Psoas muscle (tissue), 8 donors: ENCODE measurements around the gene RUFY3. TPM values are rescaled to one million over a fixed set of nuclear protein-coding genes. Genes with fewer than 3 reads are reported as not detected.
A peak's percentile ranks its signal among the peaks of the same experiment; 100 is the strongest.
"Not testable (repeated sequence)": the region's sequence is repeated elsewhere in the genome, so short reads cannot be mapped to it uniquely, and the experiment has no call there.

Experiments
- ATAC-seq, 4 donors: fragments of 200-7000 bp; cut with Tn5 transposase; one replicate each; pipeline ENCODE4 v1.9.1; 2020; ENCODE audit warnings: moderate library complexity in 3 of 4, mild to moderate bottlenecking in 2 of 4
- DNase-seq, 2 donors: peaks; one replicate each; pipeline ENCODE4 v3.0.0-alpha.2; 2020
- H3K27ac ChIP-seq: fragments of 200-600 bp; one replicate; pipeline ENCODE4 v1.8.0; 2022
- H3K27me3 ChIP-seq, 3 donors: fragments of 200-600 bp in 1 of 3; one replicate each; pipeline versions ENCODE4 v1.6.1 to v1.8.0; 2013 to 2022; ENCODE audit warnings: low read length in 2 of 3, mild to moderate bottlenecking in 2 of 3, moderate library complexity in 1 of 3; ENCODE audit not compliant: insufficient read depth in 3 of 3
- H3K36me3 ChIP-seq, 2 donors: fragments of 200-600 bp in 1 of 2; one replicate each; pipeline versions ENCODE4 v1.6.1 to v1.8.0; 2013 to 2022; ENCODE audit warnings: low read depth in 1 of 2, mild to moderate bottlenecking in 1 of 2, moderate library complexity in 1 of 2; ENCODE audit not compliant: insufficient read depth in 1 of 2
- H3K4me1 ChIP-seq: fragments of 200-600 bp; one replicate; pipeline ENCODE4 v1.8.0; 2022
- H3K4me3 ChIP-seq: fragments of 200-600 bp; one replicate; pipeline ENCODE4 v1.8.0; 2022; ENCODE audit warnings: mild to moderate bottlenecking
- H3K9me3 ChIP-seq: fragments of 200-600 bp; one replicate; pipeline ENCODE4 v1.8.0; 2022
- CTCF ChIP-seq: fragments of 200-600 bp; IDR thresholded peaks from one replicate; pipeline ENCODE4 v1.8.0; 2022; ENCODE audit warnings: antibody characterized with exemption
- WGBS, 3 donors: extraction: QIAGEN DNeasy Blood & Tissue Kit; methylation state at CpG; one replicate each; pipeline versions ENCODE4 v1.1.6 to v1.1.7; 2013; 5-methylcytosine and 5-hydroxymethylcytosine counted together
- intact Hi-C, 2 donors: fragments of 100-400 bp; cut with DNase I; formaldehyde crosslinking; loops; one replicate each; pipeline versions ENCODE4 v1.11.0 to v1.14.2; 2022
- polyA plus RNA-seq, 3 donors: library from polyadenylated mRNA; stranded (reverse); fragments of 200-250 nt; gene quantifications; one replicate each; pipeline ENCODE4 v1.2.3, GENCODE V29; 2013
- total RNA-seq, 4 donors: library from RNA; stranded (reverse); fragmentation: NEBNext Ultra II Directional in 2 of 4; extraction: Animal tissue kit (Norgen Biotek cat#: 25700) in 2 of 4; gene quantifications; one replicate each; pipeline versions ENCODE4 v1.2.1 to v1.2.4, GENCODE V29; 2021 to 2023
- donor health status: healthy with polysubstance abuse.
- donor health status: DM: no; HTN: no; CAD: no; lungs with moderate emphysema.
- donor health status: Bipolar disorder and iron deficiency.
- donor health status: healthy.
- donor health status: DM: yes; HTN: yes; CAD: no.
- donor health status: DM: no; HTN: no; CAD: no.
- donor health status: DM: no; HTN: no; CAD: no.
- donor health status: DM: yes; HTN: yes; CAD: no.

The RUFY3 gene
- total and polyA plus RNA-seq, 7 donors = 15.1 to 53.7 (median 35.2) TPM

GRCh38 chr4:70700712-70701111 lies 21.1 kb upstream of the RUFY3 start:
- no peaks in the 10 kb centered on the region for H3K36me3 ChIP-seq
- no peak for ATAC-seq
- no peaks in the 10 kb centered on the region for H3K27me3 ChIP-seq
- no peak overlapping the region for H3K27ac ChIP-seq
- H3K9me3 ChIP-seq = no peaks in the 10 kb centered on the region
- intact Hi-C loops = loop anchor here in 1 of 2 donors (10.0 kb wide), 1 partner anchor 294 kb away; the partner anchor contains the start of gene DCK
- TF ChIP-seq CTCF = no peak
- no peaks in the 10 kb centered on the region for H3K4me1 ChIP-seq
- no peak overlapping the region for H3K4me3 ChIP-seq
- no peak for DNase-seq
- WGBS, 3 donors = 83 to 89% (median 89%) methylated on average over 5 of the region's 5 CpGs

DNA sequence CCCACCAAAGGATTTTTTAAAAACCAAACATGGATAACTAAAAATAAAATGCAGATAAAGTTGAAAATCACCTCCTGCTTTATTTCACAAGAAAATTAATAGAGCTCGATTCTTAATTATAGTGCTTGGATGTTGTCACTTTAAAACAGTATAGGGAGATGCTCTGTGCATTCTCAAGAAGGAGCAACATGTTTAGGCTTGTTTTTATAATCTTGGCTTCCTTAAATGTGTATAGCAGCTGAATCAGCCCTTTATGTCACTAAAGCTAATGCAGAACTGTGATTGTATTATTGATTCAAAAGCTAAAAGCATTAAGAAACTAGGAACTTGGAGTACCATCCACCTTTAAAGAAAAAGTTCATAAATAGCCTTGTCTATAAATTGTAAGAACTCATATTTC lies 20.5 kb upstream of the RUFY3 start:
- H3K4me3 ChIP-seq = no peak overlapping the region
- ATAC-seq = no peak
- H3K4me1 ChIP-seq = peaks cover 1% of the 10 kb centered on the region
- no peak overlapping the region for H3K27ac ChIP-seq
- intact Hi-C loops = loop anchor here in 1 of 2 donors (10.0 kb wide), 1 partner anchor 294 kb away; the partner anchor contains the start of gene DCK
- no peaks in the 10 kb centered on the region for H3K9me3 ChIP-seq
- H3K27me3 ChIP-seq = no peaks in the 10 kb centered on the region
- WGBS, 3 donors = 88 to 97% (median 93%) methylated on average over 1 of the region's 1 CpG
- H3K36me3 ChIP-seq = no peaks in the 10 kb centered on the region
- TF ChIP-seq CTCF = no peak
- DNase-seq = no peak

DNA sequence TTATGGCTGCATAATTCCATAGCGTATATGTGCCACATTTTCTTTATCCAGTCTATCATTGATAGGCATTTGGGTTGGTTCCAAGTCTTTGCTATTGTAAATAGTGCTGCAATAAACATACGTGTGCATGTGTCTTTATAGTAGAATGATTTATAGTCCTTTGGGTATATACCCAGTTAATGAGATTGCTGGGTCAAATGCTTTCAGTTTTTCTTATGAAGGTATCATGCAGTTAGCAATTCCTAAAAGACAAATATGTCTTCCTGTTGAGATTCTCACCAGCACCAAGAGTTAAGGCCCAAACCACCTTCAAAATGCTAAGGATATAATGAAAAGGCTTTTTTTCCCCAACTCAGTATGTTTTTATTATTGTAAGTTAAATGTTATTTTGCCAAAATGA lies 19.2 kb upstream of the RUFY3 start:
- ATAC-seq, H3K27me3 ChIP-seq, H3K4me3 ChIP-seq, H3K9me3 ChIP-seq, H3K36me3 ChIP-seq, DNase-seq: not testable (repeated sequence)
- intact Hi-C loops = loop anchor here in 1 of 2 donors (10.0 kb wide), 1 partner anchor 292 kb away; the partner anchor contains the start of gene DCK
- H3K27ac ChIP-seq = peak overlapping the region; percentile 98
- WGBS, 3 donors = 53 to 81% (median 62%) methylated on average over 2 of the region's 2 CpGs
- H3K4me1 ChIP-seq = peaks cover 13% of the 10 kb centered on the region

- no peaks in the 10 kb centered on the region for H3K9me3 ChIP-seq
- WGBS, 3 donors = 8 to 13% (median 10%) methylated on average over 11 of the region's 11 CpGs
- peak overlapping the region; percentile 98 for H3K27ac ChIP-seq
- peak overlapping the region; percentile 85 for H3K4me3 ChIP-seq
- no peak for TF ChIP-seq CTCF
- peaks cover 17% of the 10 kb centered on the region for H3K4me1 ChIP-seq
- intact Hi-C loops = loop anchor here (2.0 to 10.0 kb wide), 2 partner anchors 15 to 291 kb away; partner anchors contain the start of genes DCK (in 1 of the 2) and UTP3 (in 1 of the 2)
- ATAC-seq (peak in 1 of 4 donors; percentile 26), DNase-seq (no peak)
- no peaks in the 10 kb centered on the region for H3K36me3 ChIP-seq
- H3K27me3 ChIP-seq = no peaks in the 10 kb centered on the region
Observed at GRCh38 chr4:70703619-70704214, 18.0 kb upstream of the RUFY3 start.

- 1 to 3% (median 2%) methylated on average over 23 to 58 of the region's 58 CpGs for WGBS, 3 donors
- peak; percentile 86 to 87 for DNase-seq
- peak overlapping the region; percentile 85 for H3K4me3 ChIP-seq
- H3K4me1 ChIP-seq = peaks cover 20% of the 10 kb centered on the region
- peak; percentile 33 for TF ChIP-seq CTCF
- no peaks in the 10 kb centered on the region for H3K9me3 ChIP-seq
- no peaks in the 10 kb centered on the region for H3K27me3 ChIP-seq
- H3K27ac ChIP-seq = peak overlapping the region; percentile 98
- ATAC-seq = peak; percentile 73 to 84 (median 76)
- no peaks in the 10 kb centered on the region for H3K36me3 ChIP-seq
- intact Hi-C loops = loop anchor here (2.0 to 10.0 kb wide), 2 partner anchors 16 to 290 kb away; partner anchors contain the start of genes DCK (in 1 of the 2) and UTP3 (in 1 of the 2)
Observed at GRCh38 chr4:70704215-70704930, 17.4 kb upstream of the RUFY3 start.
